Progenitor cell of endocrine pancreas (in vitro differentiated cells): ENCODE results near the gene VMAC. TPM values are rescaled to one million over a fixed set of nuclear protein-coding genes. Genes with fewer than 3 reads are reported as not detected.
A peak's percentile ranks its signal among the peaks of the same experiment; 100 is the strongest.

ENCODE experiments used
- DNase-seq: peaks from one replicate; pipeline ENCODE4 v3.0.0; 2021; ENCODE audit warnings: low spot score; ENCODE audit not compliant: unreplicated experiment
- H3K27ac Mint-ChIP-seq: 2 replicates; pipeline ENCODE4 v1.8.0; 2021; ENCODE audit warnings: mild to moderate bottlenecking, moderate library complexity, mixed read lengths
- H3K27me3 Mint-ChIP-seq: 2 replicates; pipeline ENCODE4 v1.8.0; 2021; ENCODE audit warnings: mixed read lengths
- H3K36me3 Mint-ChIP-seq: 2 replicates; pipeline ENCODE4 v1.8.0; 2022; ENCODE audit warnings: mixed read lengths; ENCODE audit not compliant: insufficient read depth
- H3K4me1 Mint-ChIP-seq: 2 replicates; pipeline ENCODE4 v1.8.0; 2021; ENCODE audit warnings: low read depth, mixed read lengths
- H3K4me3 Mint-ChIP-seq: 2 replicates; pipeline ENCODE4 v1.8.0; 2021; ENCODE audit warnings: low read depth, mild to moderate bottlenecking, moderate library complexity, mixed read lengths
- H3K9me3 Mint-ChIP-seq: 2 replicates; pipeline ENCODE4 v1.8.0; 2021; ENCODE audit warnings: low read depth, mixed read lengths
- total RNA-seq: library from RNA; stranded (reverse); gene quantifications from 2 replicates; pipeline ENCODE4 v1.2.1, GENCODE V29; 2021
- TF ChIP-seq, protein P1 (sequence below): fragments of 200-600 bp; sonication (generic); IDR thresholded peaks from one replicate; pipeline ENCODE4 v1.5.0; 2021; ENCODE audit warnings: antibody characterized with exemption, mild to moderate bottlenecking; ENCODE audit not compliant: unreplicated experiment

The VMAC gene
- total RNA-seq, 1 donor from 2014 or later: 15.2 TPM

DNA sequence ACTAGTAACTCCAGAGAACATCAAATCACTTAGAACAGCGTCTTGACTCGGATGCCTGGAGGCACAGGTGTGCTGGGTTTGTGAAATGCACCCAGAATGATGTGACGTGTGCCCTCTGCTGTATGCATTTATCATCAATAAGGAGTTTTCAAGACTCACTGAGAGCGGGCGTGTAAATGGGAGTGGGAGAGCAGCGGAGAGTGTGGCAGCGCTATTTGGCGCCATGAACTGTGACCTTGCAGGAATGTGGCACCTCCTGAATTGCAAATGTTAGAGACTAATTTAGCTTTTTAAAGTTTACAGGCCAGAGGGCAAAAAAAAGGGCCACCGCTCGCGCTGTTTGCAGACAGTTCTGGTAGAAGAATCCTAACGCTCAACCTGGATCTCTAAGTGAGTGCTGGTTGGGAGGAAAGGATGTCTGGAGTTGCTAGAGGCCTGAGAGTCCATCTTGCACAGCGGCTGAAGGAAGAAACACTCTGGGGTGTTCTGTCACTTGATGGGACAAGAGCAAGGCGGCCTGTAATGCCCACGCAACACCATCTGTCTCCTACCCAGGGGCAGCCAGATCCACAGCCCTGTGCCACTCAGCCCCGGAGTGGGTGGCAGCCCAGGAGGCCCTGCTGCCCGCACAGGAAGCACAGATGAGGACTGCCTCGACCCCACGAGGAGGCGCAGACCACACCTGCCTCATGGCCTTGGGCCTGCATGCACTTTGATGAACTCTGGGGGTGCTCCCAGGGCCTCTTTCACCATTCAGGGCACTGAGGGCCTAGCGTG is 53.6 kb downstream of the VMAC start:
- Mint-ChIP-seq H3K9me3 (no peaks in the 10 kb centered on the region), H3K36me3 (no peaks in the 10 kb centered on the region), H3K27ac (peak overlapping the region; percentile 57), H3K4me1 (peaks cover 72% of the 10 kb centered on the region), H3K27me3 (no peaks in the 10 kb centered on the region), H3K4me3 (no peak overlapping the region)
- DNase-seq: no peak
- TF ChIP-seq, protein P1, sequence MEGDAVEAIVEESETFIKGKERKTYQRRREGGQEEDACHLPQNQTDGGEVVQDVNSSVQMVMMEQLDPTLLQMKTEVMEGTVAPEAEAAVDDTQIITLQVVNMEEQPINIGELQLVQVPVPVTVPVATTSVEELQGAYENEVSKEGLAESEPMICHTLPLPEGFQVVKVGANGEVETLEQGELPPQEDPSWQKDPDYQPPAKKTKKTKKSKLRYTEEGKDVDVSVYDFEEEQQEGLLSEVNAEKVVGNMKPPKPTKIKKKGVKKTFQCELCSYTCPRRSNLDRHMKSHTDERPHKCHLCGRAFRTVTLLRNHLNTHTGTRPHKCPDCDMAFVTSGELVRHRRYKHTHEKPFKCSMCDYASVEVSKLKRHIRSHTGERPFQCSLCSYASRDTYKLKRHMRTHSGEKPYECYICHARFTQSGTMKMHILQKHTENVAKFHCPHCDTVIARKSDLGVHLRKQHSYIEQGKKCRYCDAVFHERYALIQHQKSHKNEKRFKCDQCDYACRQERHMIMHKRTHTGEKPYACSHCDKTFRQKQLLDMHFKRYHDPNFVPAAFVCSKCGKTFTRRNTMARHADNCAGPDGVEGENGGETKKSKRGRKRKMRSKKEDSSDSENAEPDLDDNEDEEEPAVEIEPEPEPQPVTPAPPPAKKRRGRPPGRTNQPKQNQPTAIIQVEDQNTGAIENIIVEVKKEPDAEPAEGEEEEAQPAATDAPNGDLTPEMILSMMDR: no peak

DNA sequence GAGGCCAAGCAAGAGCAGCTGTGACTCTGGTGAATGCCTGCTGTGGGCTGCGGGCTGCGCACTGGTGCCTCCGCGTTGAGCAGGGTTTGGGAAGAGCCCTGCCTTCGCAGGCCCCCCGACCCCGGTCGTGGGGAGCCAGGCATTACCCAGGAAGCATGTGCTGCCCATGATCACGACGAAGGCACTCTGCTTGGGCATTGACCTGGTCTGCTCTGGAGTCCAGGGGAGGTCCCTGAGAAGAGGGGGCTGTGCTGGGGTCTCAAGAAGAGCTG is 54.1 kb downstream of the VMAC start:
- DNase-seq: no peak
- H3K36me3 Mint-ChIP-seq: no peaks in the 10 kb centered on the region
- TF ChIP-seq, protein P1: no peak
- H3K4me1 Mint-ChIP-seq: peaks cover 74% of the 10 kb centered on the region
- H3K27me3 Mint-ChIP-seq: no peaks in the 10 kb centered on the region
- H3K27ac Mint-ChIP-seq: no peak overlapping the region
- H3K4me3 Mint-ChIP-seq: no peak overlapping the region
- H3K9me3 Mint-ChIP-seq: no peaks in the 10 kb centered on the region

DNA sequence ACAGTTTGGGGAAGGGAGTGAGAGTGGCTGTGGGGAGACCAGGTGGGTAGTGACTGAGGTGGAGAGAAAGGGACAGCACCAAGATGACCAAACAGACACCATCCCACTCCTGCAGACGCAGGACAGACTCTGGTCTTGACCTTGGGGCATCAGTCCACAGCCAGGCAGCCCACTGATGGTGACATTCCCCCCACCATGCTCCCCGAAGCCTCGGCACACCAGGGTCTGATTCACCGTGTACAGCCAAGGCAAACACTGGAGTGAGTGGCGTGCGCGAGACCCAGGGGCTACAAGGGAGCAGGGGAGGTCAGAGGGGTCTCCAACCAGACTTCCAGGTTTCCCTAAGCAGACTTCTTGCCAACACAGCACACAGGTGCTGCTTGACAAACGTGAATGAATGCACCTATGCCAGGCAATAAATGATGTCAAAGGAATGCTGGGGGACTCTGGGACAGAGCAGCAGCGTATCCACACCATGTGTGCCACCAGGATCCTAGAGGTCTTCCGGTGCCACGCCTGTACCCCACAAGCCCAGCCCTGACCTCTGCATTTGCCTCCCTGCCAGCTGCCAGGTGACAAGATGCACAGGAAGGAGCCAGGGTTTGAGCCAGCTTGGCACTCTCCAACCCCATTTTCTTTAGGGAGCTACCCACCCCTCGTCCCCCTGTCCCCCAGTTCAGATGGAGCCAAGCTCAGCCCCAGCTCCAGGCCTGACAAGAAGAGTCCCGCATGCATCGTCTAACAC is 54.8 kb downstream of the VMAC start:
- TF ChIP-seq, protein P1: no peak
- Mint-ChIP-seq H3K27me3 (no peaks in the 10 kb centered on the region), H3K9me3 (no peaks in the 10 kb centered on the region), H3K36me3 (no peaks in the 10 kb centered on the region), H3K4me1 (peaks cover 71% of the 10 kb centered on the region), H3K27ac (no peak overlapping the region), H3K4me3 (no peak overlapping the region)
- DNase-seq: no peak

Other genes starting within 250 kb of the VMAC start
- 28.1 and 29.7 TPM in 2 replicates for gene MICOS13, start 224.4 kb upstream of the VMAC start, total RNA-seq
- gene HSD11B1L, start 223.8 kb upstream of the VMAC start, total RNA-seq: 20.1 and 21.1 TPM in 2 replicates
- gene RPL36, start 214.6 kb upstream of the VMAC start, total RNA-seq: 720 and 727 TPM in 2 replicates
- 56.1 and 61.7 TPM in 2 replicates for gene LONP1, start 184.7 kb upstream of the VMAC start, total RNA-seq
- not detected in 2 replicates for gene CATSPERD, start 184.2 kb upstream of the VMAC start, total RNA-seq
- gene PRR22, start 120.1 kb upstream of the VMAC start, total RNA-seq: 5.8 and 5.9 TPM in 2 replicates
- 42.6 and 43.1 TPM in 2 replicates for gene DUS3L, start 113.7 kb upstream of the VMAC start, total RNA-seq
- 1.9 and 2.1 TPM in 2 replicates for gene NRTN, start 99.8 kb upstream of the VMAC start, total RNA-seq
- not detected in 2 replicates for gene FUT6, start 65.2 kb upstream of the VMAC start, total RNA-seq
- gene FUT3, start 53.4 kb upstream of the VMAC start, total RNA-seq: not detected in 2 replicates
- not detected in 2 replicates for gene FUT5, start 34.3 kb upstream of the VMAC start, total RNA-seq
- 210 and 217 TPM in 2 replicates for gene NDUFA11, start 1.1 kb upstream of the VMAC start, total RNA-seq
- 22.1 and 22.5 TPM in 2 replicates for gene CAPS, start 9.4 kb downstream of the VMAC start, total RNA-seq
- gene RANBP3, start 73.3 kb downstream of the VMAC start, total RNA-seq: 99.9 and 106 TPM in 2 replicates
- gene RFX2, start 205.6 kb downstream of the VMAC start, total RNA-seq: 24.2 and 24.8 TPM in 2 replicates
- gene ACSBG2, start 230.8 kb downstream of the VMAC start, total RNA-seq: not detected in 2 replicates